ENCODE measurements around the gene DHX34. TPM values are rescaled to one million over a fixed set of nuclear protein-coding genes. Genes with fewer than 3 reads are reported as not detected.

DHX34 gene
- total and polyA plus RNA-seq, 9 of the 15 experiments (the other 6 are each of a cell fraction or from before 2014, with no cell fraction given): 0.36 to 42.0 (median 15.0) TPM

DNA sequence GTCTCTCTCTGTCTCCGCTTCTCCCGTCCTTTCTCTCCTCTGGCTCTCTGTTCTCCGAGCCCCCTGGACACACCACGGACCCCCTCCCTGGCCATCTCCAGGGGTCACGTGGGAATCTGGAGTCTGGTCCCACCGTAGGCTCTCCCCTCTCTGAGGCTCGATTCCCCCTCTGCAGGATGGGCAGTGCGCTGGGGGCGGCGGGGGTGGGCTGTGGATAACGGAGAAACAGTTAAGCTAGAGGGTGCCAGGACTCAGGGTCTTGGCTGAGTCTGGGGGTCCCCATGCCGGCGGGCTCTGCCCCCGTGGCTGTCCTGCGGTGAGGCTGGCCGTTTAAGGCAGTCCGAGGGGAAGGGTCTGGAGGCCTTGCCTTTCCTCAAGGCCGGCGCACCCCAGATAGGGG lies 70.7 kb downstream of the DHX34 start:
- H3K27ac ChIP-seq (ENCODE audit: extremely low read depth, low read depth, low read length): no peak overlapping the region
- no peak overlapping the region for H3K4me2 ChIP-seq (ENCODE audit: insufficient read depth, low read length)
- DNase-seq (ENCODE audit: extremely low read depth in 1 of 4, low spot score in 3 of 4) (no peak), FAIRE-seq (no peak), ATAC-seq (no peak)
- no peak overlapping the region; a peak in 1 of 4 replicates for H3K9ac ChIP-seq (ENCODE audit: insufficient read depth in 1 of 2, low read depth in 2 of 2, low read length in 2 of 2)
- no peaks in the 10 kb centered on the region for H3K9me1 ChIP-seq (ENCODE audit: control insufficient read depth, insufficient read depth, low read length)
- no peaks in the 10 kb centered on the region; the same call in 1 of the 2 replicates for H3K9me3 ChIP-seq (replicated peaks; ENCODE audit: control insufficient read depth, insufficient read depth, low read depth, low read length)
- H2AFZ ChIP-seq (ENCODE audit: low read depth, low read length): no peak overlapping the region
- CTCF ChIA-PET (ENCODE audit: low intra/inter-chr PET ratio): interaction anchor here (0.6 kb wide), 1 partner anchor 534 kb away, joined by 3 read pairs; no protein-coding TSS in a partner anchor
- WGBS (ENCODE audit: insufficient coverage, low coverage, missing lambda C conversion rate): 20% methylated on average over 15 of the region's 19 CpGs
- intact Hi-C loops (cut with micrococcal nuclease): no loop called here
- H3K27me3 ChIP-seq (ENCODE audit: control insufficient read depth in 2 of 2, insufficient read depth in 2 of 2, low read length in 2 of 2): peaks cover 50 to 66% of the 10 kb centered on the region in 2 experiments; a peak in 4 of 5 replicates
- POLR2A ChIA-PET: no interaction called here
- in situ Hi-C loops (cut with MboI): loop anchor here (10.0 kb wide), 1 partner anchor 265 kb away; no protein-coding TSS in a partner anchor
- peaks cover 4 to 45% of the 10 kb centered on the region in 2 experiments; a peak in 4 of 5 replicates for H3K4me1 ChIP-seq (replicated peaks in 1 of 2; ENCODE audit: control insufficient read depth in 2 of 2, insufficient read depth in 2 of 2, low read length in 2 of 2)
- BruUV-seq (replicated peaks): no TSS peak
- TF ChIP-seq PCBP1 (IDR thresholded peaks at IDR 0.05; ENCODE audit: low read depth, low read length, poor library complexity, severe bottlenecking) (peak; percentile 63), EGR1 (conservative IDR thresholded peaks at IDR 0.05) (0 out of 2 replicates have a peak, but pooled peaks have one; percentile 18), NFIC (IDR thresholded peaks at IDR 0.05) (no peak), FOXP1 (CRISPR knock-in tag; IDR thresholded peaks at IDR 0.05) (no peak)
- H3K4me3 ChIP-seq: no peak overlapping the region
- H3K79me2 ChIP-seq (ENCODE audit: control insufficient read depth, insufficient read depth, low read length): no peaks in the 10 kb centered on the region
- 0 out of 2 replicates have a peak, but pooled peaks cover 8% of the 10 kb centered on the region for H4K20me1 ChIP-seq (replicated peaks; ENCODE audit: control insufficient read depth, insufficient read depth, low read length)
- H3K36me3 ChIP-seq (ENCODE audit: control insufficient read depth, insufficient read depth, low read length): no peaks in the 10 kb centered on the region

DNA sequence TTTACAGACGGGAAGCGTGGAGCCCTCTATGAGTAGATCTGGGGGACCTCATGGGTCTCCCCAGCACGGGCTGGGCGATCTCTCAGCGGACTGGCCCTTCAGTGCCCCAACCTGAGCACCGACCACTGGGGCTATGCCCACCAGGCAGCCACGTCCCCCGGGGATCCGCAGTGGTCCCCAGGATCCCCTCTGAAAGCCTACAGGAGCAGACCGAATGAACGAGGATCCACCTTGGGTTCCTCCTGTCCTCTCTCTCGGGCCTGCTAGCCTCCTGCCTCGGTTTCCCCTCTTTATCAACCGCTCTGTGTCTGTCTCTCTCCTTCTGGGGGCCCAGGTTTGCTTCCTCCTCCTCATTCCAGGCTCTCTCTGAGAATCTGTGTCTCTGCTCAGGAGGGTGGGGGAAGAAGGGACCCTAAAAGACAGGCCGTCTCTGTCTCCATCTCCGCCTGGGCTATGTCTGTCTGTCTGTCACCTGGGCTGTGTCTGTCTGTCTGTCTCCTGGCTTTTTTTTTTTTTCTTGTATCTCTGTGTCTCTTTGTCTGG lies 72.2 kb downstream of the DHX34 start:
- no peak overlapping the region for H2AFZ ChIP-seq (ENCODE audit: low read depth, low read length)
- no peaks in the 10 kb centered on the region for H3K79me2 ChIP-seq (ENCODE audit: control insufficient read depth, insufficient read depth, low read length)
- ChIA-PET CTCF (ENCODE audit: low intra/inter-chr PET ratio) (no interaction called here), POLR2A (interaction anchor here (0.6 kb wide), 1 partner anchor 69 kb away, joined by 3 read pairs; no protein-coding TSS in a partner anchor)
- H3K27me3 ChIP-seq (ENCODE audit: control insufficient read depth in 2 of 2, insufficient read depth in 2 of 2, low read length in 2 of 2): peaks cover 45 to 60% of the 10 kb centered on the region in 2 experiments; a peak in 4 of 5 replicates
- H3K4me3 ChIP-seq: no peak overlapping the region
- ATAC-seq: no peak
- H3K9me1 ChIP-seq (ENCODE audit: control insufficient read depth, insufficient read depth, low read length): no peaks in the 10 kb centered on the region
- intact Hi-C loops (cut with micrococcal nuclease) (no loop called here), in situ Hi-C loops (cut with MboI) (no loop called here)
- no peaks in the 10 kb centered on the region; the same call in 1 of the 2 replicates for H3K9me3 ChIP-seq (replicated peaks; ENCODE audit: control insufficient read depth, insufficient read depth, low read depth, low read length)
- no peak for DNase-seq (ENCODE audit: extremely low read depth in 1 of 4, low spot score in 3 of 4)
- no peak overlapping the region for H3K27ac ChIP-seq (ENCODE audit: extremely low read depth, low read depth, low read length)
- no peak overlapping the region for H3K9ac ChIP-seq (ENCODE audit: insufficient read depth in 1 of 2, low read depth in 2 of 2, low read length in 2 of 2)
- H3K4me1 ChIP-seq (replicated peaks in 1 of 2; ENCODE audit: control insufficient read depth in 2 of 2, insufficient read depth in 2 of 2, low read length in 2 of 2): peaks cover 4 to 48% of the 10 kb centered on the region in 2 experiments; a peak in 4 of 5 replicates
- FAIRE-seq: no peak
- TF ChIP-seq RBM14 (IDR thresholded peaks at IDR 0.05; ENCODE audit: borderline replicate concordance, insufficient read depth, low read depth, low read length): no peak
- TF ChIP-seq SAP30 (IDR thresholded peaks at IDR 0.05; ENCODE audit: borderline replicate concordance, insufficient read depth, low read depth, low read length, poor library complexity, severe bottlenecking): no peak
- no peak for TF ChIP-seq ZNF436 (CRISPR knock-in tag; IDR thresholded peaks at IDR 0.05)
- TF ChIP-seq CBFB (CRISPR knock-in tag; IDR thresholded peaks at IDR 0.05): no peak
- TF ChIP-seq SMARCB1 (IDR thresholded peaks at IDR 0.05; ENCODE audit: insufficient read length, low read depth): no peak
- no peak for TF ChIP-seq MCM7 (IDR thresholded peaks at IDR 0.05)
- no peak for TF ChIP-seq GATAD2A (IDR thresholded peaks at IDR 0.05)
- no peak for TF ChIP-seq FOXJ2 (tag; IDR thresholded peaks at IDR 0.05)
- H3K36me3 ChIP-seq (ENCODE audit: control insufficient read depth, insufficient read depth, low read length): no peaks in the 10 kb centered on the region
- no peak overlapping the region for H3K4me2 ChIP-seq (ENCODE audit: insufficient read depth, low read length)
- 9% methylated on average over 12 of the region's 16 CpGs for WGBS (ENCODE audit: insufficient coverage, low coverage, missing lambda C conversion rate)
- H4K20me1 ChIP-seq (replicated peaks; ENCODE audit: control insufficient read depth, insufficient read depth, low read length): 0 out of 2 replicates have a peak, but pooled peaks cover 8% of the 10 kb centered on the region
- no TSS peak for BruUV-seq (replicated peaks)
